T-helper 22 cell (primary cell): ENCODE results near the gene CFD.
A peak's percentile ranks its signal among the peaks of the same experiment; 100 is the strongest.
"Not testable (repeated sequence)": the region's sequence is repeated elsewhere in the genome, so short reads cannot be mapped to it uniquely, and the experiment has no call there.

Experiments
- DNase-seq: peaks from one replicate; pipeline ENCODE4 v3.0.0-alpha.2; 2020; ENCODE audit warnings: low read depth

The CFD gene

GRCh38 chr19:871446-872265, 12.2 kb downstream of the CFD start:
- DNase-seq = no peak

GRCh38 chr19:872266-872951, 12.9 kb downstream of the CFD start:
- DNase-seq = peak; percentile 82

GRCh38 chr19:873084-873483, 13.6 kb downstream of the CFD start:
- peak; percentile 82 for DNase-seq

GRCh38 chr19:873561-874041, 14.1 kb downstream of the CFD start:
- DNase-seq = no peak

DNA sequence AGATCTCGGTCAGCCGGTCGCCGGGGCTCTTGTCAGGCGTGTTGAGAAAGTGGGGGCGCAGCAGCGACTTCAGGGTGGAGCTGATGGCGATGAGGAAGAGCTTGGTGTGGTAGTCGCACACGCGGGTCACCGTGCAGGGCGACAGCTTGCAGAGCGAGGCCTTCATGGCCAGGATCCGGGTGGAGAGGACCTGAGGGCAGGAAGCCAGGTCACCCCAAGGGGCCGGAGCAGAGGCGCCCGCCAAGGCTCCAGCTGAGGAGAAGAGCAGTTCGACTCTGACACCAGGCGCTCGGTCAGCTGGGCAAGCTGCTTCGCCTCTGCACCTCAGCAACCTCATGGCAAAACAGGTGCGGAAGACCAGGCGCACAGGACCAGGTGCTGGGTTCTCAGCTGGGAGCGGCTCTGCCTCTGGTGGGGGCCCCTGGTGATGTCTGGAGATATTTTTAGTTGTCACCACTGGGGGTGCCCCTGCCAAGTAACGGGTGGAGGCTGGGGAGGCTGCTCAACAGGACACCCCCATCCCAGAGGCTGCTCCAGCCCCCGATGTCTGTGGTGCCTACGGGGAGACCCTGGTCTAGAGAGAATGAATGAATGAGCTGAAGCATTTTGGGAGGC, 15.9 kb downstream of the CFD start:
- no peak for DNase-seq

- no peak for DNase-seq
Measured at GRCh38 chr19:876089-876488, 16.6 kb downstream of the CFD start.

GRCh38 chr19:876780-877314, 17.4 kb downstream of the CFD start:
- no peak for DNase-seq

- not testable (repeated sequence) for DNase-seq
Measured at GRCh38 chr19:877992-878660, 18.7 kb downstream of the CFD start.

DNA sequence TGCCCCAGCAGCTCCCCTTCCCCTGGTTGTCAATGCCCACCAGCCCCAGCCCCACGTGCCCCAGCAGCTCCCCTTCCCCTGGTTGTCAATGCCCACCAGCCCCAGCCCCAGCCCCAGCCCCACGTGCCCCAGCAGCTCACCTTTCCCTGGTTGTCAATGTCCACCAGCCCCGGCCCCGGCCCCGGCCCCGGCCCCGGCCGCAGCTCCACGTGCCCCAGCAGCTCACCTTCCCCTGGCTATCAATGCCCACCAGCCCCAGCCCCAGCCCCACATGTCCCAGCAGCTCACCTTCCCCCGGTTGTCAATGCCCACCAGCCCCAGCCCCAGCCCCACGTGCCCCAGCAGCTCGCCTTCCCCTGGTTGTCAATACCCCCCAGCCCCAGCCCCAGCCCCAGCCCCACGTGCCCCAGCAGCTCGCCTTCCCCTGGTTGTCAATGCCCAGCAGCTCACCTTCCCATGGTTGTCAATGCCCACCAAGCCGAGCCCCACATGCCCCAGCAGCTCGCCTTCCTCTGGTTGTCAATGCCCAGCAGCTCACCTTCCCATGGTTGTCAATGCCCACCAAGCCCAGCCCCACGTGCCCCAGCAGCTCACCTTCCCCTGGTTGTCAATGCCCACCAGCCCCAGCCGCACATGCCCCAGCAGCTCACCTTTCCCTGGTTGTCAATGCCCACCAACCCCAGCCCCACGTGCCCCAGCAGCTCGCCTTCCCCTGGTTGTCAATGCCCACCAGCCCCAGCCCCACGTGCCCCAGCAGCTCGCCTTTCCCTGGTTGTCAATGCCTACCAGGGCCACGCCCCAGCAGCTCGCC, 19.5 kb downstream of the CFD start:
- DNase-seq = not testable (repeated sequence)

- no peak for DNase-seq
Measured at GRCh38 chr19:879711-880438, 20.4 kb downstream of the CFD start.

GRCh38 chr19:881385-882071, 22.1 kb downstream of the CFD start:
- DNase-seq = no peak

DNA sequence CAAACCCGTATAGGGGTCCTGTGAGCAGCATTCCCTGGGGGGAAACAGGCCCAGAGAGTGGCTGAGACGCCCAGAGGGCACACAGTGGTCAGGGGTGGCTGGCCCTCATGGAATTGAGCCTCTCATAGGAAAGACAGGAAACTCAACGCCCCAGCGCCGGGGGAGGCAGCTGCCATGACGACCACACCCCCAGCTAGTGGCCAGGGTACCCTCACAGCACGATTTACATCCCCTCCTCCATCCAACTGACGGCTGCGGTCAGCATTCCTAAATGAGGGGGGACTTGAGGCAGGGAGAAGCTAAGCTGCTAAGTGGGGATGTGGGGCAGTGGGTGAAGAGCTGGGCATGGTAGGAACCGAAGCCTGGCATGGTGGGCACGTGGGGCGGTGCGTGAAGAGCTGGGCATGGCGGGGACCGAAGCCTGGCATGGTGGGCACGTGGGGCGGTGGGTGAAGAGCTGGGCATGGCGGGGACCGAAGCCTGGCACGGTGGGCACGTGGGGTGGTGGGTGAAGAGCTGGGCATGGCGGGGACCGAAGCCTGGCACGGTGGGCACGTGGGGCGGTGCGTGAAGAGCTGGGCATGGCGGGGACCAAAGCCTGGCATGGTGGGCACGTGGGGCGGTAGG, 23.5 kb downstream of the CFD start:
- no peak for DNase-seq

GRCh38 chr19:883661-884211, 24.3 kb downstream of the CFD start:
- no peak for DNase-seq

GRCh38 chr19:884420-885211, 25.2 kb downstream of the CFD start:
- DNase-seq = no peak

- DNase-seq = no peak
Measured at GRCh38 chr19:885536-886224, 26.2 kb downstream of the CFD start.

DNA sequence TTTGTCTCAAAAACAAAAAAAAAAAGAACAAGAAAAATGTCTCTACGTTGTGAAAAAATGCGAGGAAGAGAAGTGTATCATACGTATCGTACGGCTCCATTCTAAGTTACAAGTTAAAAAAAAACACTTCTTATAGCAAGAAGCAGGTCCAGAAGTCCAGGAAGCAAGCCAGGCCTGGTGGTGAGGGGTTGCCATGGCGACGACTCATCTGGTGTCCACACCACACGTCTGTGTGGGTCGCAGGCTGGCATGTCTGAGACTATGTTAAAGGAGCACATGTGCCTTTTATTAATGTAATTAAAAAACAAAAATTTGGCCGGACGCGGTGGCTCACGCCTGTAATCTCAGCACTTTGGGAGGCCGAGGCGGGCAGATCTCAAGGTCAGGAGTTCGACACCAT, 27.6 kb downstream of the CFD start:
- no peak for DNase-seq

- DNase-seq = no peak
Measured at GRCh38 chr19:887599-887998, 28.1 kb downstream of the CFD start.
